Measurements from ENCODE around the gene THEMIS2. TPM values are rescaled to one million over a fixed set of nuclear protein-coding genes. Genes with fewer than 3 reads are reported as not detected.

THEMIS2 gene
- total RNA-seq, 1 donor from 2014 or later, result 3.7 TPM

DNA sequence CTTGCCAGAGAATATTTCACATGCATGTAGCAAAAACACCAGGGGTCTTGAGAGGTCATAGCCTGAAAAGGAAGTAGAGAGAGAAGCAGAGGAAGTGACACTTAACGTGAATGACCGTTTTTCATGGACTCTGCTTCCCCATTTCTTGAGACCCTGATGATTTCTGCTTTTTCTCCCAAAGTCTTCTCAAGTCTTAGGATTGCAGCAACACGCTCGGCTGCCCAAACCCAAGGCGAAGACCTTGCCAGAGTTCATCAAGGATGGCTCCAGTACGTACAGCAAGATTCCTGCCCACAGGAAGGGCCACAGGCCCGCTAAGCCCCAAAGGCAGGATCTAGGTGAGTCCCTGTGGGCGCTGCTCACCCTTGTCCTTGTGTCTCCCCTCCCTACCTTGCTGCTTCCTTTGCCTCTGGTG lies 12.8 kb downstream of the THEMIS2 start:
- no peak for DNase-seq (ENCODE audit: low read depth, low spot score)

DNA sequence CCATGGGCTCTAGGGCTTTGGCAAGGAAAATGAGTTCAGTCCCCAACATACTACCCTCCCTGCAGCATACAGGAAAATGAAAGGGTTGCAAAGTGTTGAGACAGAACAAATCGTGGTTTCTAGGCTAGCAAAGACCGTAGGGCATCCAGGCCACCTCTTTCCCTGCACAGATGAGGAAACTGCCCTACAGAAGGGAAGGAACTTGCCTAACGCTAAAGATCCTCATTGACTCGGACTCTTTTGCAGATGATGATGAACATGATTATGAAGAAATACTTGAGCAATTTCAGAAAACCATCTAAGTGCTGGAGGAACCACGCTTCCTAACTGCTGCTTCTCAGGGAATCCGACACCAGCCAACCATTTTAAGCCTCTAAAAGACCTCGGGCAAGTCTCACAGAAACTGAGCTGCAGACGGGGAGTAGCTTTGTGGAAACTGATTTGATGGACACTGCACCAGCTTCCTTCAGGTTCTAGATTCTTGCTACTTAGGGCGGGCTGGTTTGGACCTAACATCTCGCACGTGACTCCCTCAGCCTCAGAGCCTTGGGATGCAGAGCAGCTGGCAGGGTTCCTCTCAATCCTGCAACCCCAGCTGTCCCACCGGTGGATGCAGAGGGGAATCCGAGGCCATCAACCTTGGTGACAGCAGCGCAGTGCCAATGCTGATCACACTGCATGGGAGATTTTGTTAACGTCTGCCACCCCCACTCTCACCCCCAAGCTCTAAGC lies 13.4 kb downstream of the THEMIS2 start:
- no peak for DNase-seq (ENCODE audit: low read depth, low spot score)

DNA sequence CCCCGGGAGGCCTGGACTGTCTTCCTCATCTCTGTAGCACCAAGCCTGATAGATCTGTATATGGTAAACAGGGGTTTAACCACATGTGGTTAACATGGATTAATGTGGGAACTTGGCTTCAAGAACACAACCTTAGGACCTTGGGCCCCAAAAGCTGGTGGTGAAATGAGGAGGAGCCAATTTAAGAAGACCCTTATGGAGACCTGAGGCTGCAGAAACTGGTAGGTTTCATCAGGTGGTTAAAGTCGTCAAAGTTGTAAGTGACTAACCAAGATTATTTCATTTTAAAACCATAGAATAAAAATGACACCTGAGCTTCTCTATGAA lies 14.0 kb downstream of the THEMIS2 start:
- DNase-seq (ENCODE audit: low read depth, low spot score), result no peak

DNA sequence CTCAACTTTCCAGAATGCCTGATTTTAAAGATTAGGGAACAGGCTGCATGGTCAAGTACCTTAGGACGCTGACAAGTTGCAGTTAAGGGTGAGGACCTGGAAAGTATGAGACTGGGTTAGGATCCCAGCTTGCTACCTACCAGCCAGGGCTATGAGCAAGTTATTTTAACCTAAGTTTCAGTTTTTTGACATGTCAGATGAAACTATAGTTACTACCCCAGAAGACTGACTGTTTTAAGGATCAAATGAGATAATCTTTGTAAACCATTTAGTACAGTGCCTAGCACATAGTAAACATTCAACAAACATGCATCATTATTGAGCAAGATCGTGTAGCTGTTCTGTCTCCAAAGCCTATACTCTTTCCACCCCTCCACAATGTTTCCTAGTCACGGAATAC lies 14.4 kb downstream of the THEMIS2 start:
- DNase-seq (ENCODE audit: low read depth, low spot score), result no peak

DNA sequence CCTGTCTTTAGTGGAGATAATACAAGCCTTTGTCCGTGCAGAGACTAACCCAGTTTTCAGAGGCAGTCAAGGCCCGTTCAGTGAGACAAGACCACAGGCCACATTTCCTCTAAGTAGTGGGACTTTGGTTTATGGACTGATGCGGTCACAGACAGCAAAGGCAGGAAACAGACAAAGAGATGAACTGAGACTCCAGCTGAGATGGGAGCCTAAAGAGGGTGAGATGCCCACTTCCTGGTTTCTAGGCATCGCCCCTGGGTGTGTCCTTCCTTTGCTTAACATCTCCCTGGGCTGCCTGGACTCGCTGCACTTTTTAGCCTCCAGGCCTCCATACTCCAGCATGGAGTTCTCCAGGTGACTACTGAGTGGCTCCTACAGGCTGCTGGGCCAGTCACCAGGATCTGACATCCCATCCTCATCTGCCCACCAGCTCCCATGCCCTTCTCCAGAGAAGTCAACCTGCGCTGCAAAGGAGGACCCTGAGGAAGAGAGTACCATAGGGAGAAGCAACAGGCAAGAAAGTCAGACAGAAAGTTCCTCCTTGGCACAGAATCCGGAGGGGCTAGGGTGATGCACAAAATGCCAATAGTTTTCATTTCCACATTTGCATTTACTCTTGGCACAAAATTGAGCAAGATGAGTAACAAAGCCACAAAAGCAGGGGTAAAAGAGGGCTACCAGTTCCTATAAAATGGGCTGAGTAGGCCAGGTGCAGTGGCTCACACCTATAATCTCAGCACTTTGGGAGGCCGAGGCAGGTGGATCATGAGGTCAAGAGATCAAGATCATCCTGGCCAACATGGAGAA lies 15.1 kb downstream of the THEMIS2 start:
- DNase-seq (ENCODE audit: low read depth, low spot score), result no peak

DNA sequence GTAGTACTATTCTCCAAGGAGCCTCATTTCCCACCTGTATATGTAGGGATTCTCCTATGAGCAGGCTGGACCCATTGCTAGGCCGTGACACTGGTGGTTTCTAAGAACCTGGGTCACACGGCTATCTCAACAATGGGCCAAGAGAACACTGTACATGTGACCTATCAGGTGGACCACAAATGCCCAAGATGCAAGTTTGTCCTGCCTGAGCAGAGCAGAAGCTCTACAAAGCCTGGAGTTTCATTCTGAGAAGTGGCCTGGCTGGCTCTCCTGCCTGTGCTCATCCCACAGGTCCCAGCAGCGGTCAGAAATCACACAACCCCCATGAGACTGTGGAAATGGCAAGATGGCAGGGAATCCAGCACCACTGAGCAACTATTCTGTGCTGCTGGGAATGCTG lies 17.2 kb downstream of the THEMIS2 start:
- DNase-seq (ENCODE audit: low read depth, low spot score), result no peak

DNA sequence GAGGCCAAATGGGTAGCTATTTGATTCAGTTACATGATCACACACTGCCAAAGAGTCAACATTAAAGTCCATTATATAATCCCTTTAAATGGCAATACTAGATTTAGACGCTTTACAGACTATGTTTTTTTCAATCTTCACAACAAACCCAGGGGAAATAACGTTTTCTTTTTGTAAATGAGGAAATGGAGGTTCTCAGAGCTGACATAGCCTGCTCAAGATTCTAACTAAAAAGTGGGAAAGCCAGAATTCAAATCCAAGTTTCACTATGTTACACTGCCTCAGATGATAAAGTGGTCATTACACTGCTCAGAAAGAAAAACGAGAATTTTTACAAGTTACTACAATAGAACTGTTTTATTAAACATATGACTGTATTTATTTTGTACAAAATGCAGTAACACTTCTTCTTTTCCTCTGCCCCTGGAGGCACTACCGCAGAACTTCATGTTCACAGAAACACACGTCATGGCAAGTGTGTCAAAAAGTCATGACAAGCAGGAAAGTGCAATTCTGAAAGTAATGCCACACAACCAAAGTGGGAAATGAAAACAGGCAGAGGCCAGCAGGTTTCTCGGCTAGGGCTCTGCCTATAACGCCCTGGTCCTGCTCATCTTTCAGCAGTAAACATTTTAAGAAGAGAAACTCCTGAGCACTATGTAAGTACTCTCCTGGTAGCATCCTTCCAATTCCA lies 19.0 kb downstream of the THEMIS2 start:
- no peak for DNase-seq (ENCODE audit: low read depth, low spot score)

DNA sequence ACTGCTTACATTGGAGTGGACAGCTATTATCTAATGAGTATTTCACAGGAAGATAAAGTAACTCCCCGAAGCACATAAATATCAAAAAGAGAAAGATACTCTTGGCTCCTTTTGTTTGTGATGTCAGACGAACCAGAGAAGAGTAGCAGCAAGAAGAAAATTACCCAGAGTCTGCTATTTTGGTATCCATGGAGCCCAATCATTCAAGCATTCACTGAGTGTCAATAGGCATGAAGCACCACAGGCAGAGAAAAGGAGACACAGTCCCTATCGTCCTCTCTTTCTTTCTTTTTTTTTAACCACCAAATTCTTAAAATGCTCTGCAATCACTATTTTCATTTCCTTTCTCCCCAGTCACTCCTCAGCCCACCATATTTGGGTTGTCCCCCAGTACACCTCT lies 22.2 kb downstream of the THEMIS2 start:
- DNase-seq (ENCODE audit: low read depth, low spot score), result no peak

DNA sequence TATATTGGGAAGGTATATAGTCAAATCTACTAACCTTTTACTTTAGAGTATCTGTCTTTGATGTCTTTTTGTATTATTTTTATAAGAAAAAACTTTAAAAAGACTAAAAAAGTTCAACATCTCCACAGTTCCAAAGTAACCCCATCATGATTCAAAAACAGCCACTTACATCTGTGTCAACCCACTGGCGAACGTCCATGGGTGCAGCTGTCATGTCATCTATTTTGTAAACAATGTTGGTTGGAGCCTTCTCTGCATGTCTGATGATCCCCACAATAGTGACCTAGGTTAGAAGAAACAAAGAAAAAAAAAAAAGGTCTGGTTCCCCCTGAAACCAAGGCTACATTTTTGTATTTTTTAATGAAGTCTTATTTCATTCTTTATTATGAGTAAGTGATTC lies 34.4 kb downstream of the THEMIS2 start:
- DNase-seq (ENCODE audit: low read depth, low spot score), result no peak

DNA sequence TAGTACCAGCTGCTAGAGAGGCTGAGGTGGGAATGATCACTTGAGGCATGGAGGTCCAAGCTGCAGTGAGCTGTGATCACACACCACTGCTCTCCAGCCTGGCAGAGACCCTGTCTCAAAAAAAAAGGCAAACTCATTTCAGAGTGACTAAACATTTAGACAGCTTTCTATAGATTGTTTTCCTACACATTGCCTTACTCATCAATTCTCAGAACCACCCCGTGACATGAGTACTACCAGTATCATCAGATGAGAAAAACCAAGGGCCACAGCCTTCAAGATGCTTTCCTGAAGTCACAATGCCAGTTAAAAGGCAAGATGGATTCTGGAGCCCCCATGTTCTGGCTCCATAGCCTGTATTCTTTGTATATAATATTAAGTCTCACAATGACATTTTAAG lies 40.1 kb downstream of the THEMIS2 start:
- no peak for DNase-seq (ENCODE audit: low read depth, low spot score)

DNA sequence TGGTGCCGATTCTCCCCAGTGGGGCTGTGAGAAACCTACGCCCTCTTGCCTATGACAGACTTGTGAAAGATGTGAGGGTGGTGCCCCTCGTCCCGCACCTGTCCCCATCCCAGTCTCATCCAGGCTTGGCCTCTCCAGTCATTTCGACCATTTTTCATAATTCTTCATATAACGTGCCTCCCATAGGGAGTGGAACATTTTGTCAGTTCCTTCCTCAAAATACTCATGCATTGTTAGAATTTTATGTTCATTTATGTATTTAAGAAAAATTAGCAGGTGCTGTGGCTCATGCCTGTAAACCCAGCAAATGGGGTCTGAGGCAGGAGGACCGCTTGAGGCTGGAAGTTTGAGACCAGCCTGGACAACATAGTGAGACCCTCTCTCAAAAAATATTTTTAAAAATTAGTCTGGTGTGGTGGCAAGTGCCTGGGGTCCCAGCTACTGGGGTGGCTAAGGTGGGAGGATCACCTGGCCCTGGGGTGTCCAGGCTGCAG lies 42.8 kb downstream of the THEMIS2 start:
- DNase-seq (ENCODE audit: low read depth, low spot score), result no peak

DNA sequence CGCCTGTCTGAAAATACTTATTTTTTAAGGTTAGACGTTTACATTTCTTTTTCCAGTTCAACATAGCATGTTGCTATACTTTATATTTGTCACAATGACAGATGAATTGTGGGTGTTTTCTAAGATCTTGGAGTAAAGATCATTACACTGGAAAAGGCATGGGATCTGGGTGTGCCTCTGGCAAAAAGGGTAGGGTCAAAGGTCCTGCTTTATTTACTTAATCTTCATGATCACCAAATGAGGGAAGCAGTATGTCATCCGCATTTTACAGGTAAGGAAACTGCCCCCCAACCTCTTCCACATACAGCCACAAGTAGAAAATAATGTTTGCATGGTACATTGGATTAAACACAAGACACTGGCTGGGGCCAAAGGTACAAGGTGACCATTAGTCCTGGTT lies 49.9 kb downstream of the THEMIS2 start:
- no peak for DNase-seq (ENCODE audit: low read depth, low spot score)

DNA sequence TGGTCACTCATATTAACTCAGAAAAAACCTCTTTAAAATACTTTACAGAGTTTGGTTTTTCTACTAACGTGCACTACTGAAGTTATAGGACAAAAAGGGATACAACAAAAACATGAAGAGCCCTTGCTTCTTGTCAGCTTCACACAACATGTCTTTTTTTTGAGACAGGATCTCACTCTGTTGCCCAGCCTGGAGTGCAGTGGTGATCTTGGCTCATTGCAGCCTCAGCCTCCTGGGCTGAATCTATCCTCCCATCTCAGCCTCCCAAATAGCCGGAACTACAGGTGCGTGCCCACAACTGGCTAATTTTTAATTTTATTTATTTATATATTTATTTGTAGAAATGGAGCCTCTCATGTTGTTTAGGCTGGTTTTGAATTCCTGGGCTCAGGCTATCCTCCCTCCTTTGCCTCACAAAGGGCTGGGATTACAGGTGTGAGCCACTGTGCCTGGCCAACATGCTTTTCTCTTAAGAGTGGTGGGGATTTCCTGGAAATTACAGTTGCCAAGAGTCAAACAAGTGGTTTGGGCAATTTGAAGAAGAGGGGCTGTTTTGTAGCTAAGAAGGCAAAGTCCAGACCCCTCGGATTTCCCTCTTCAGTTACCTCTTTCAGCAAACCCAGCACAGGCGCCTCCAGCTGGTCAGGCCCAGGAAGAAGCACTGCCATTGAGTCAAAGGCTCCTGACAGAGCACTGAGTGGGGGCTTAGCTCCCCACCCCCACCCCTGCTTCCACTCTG lies 56.0 kb downstream of the THEMIS2 start:
- no peak for DNase-seq (ENCODE audit: low read depth, low spot score)

DNA sequence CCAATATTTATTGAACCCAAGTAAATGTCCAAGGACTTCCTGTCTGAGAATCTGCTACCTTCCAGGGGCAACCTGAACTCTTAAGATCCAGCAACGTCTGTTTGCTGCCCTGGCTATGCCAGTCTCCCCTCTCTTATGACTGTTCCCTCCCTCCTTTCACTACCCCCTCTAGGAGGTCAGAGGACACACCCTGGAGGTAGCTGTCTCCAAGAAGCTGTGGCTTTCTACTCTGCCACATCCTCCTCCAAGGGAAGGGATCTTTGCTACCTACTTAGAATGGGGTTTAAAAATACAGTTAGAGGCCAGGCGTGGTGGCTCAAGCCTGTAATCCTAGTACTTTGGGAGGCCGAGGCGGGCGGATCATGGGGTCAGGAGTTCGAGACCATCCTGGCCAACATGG lies 58.8 kb downstream of the THEMIS2 start:
- no peak for DNase-seq (ENCODE audit: low read depth, low spot score)

DNA sequence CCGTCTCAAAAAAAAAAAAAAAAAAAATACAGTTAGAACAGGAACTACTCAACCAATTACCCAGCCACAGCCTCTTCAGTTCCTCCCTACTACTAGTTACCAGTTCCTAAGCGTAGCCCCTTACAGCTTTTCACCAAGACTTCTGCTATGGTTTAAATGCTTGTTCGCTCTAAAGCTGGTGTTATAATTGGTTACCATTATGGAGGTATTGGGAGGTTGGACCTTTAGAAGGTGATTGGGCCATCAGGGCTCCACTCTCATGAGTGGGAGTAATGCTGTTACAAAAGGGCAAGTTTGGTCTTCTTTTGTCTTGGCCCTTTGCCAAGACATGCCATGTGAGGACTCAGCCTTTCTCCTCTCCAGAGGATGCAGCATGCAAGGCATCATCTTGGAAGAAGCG lies 59.4 kb downstream of the THEMIS2 start:
- DNase-seq (ENCODE audit: low read depth, low spot score), result no peak

DNA sequence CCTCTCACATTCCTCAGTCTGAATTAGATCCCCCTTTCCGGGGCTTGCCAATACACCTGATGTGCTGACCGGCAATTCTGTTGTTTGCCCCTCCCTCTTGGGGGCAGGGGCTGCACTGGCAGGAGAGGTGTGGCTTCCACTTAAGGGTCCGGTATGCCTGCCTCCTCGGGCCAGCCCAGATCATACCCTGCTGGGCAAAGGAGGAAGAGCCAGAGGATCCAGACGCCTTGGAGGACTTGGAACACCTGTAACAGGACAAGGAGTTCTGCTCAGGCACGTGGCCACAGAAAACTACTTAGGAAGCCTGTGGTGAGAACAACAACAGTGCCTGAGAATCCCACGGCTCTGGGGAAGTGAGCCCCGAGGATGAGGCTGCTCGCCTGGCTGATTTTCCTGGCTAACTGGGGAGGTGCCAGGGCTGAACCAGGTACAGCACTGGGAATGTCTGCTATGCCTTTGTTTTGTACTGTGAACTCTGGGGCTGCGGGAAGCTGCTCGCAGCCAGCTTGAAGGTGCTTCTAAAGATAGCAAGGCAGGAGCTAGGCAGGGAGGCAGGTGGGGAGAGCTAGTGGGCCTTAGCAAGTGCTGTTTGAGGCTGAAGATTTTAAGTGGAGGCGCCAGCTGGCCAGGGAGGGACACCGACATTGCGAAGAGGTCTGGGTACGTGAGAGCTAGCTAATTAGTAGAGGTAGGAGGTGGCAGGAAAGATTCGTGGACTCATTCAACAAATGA lies 62.6 kb downstream of the THEMIS2 start, which contains the start of gene SMPDL3B:
Gene SMPDL3B, plus strand, starts transcription at position 183 of the 732 bp plus-strand sequence. Its CDS starts 184 bp downstream, at position 367.
- no peak for DNase-seq (ENCODE audit: low read depth, low spot score)

DNA sequence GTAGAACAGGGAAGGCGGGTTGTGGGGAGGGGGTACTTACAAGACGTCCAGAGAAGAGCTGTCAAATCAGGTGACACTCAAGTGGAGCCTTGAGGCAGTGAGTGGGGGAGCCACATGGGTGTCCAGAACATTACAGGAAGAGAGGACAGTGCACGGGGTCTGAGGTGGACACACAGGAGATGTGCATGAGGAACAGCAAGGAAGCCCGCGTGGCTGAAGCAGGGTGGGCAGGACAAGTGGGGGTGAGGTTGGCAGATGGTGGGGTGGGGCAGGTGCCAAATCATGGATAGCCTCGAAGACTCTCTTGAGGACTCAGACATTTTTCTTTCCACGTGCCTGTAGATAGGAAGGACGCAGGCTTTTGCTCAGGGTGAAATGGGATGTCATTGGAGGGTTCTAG lies 63.4 kb downstream of the THEMIS2 start:
- no peak for DNase-seq (ENCODE audit: low read depth, low spot score)
